Astrocyte (in vitro differentiated cells and primary cell): ENCODE data around the gene DDR2. TPM values are rescaled to one million over a fixed set of nuclear protein-coding genes. Genes with fewer than 3 reads are reported as not detected.

ENCODE experiments used
- DNase-seq: peaks from one replicate; pipeline ENCODE4 v3.0.0-alpha.2; 2010; ENCODE audit warnings: low read depth
- FAIRE-seq: peaks from 2 replicates; lab custom pipeline; 2011; peaks lifted over from hg19 to GRCh38; lab: Jason Lieb, UNC
- H2AFZ ChIP-seq: 2 replicates; pipeline ENCODE4 v1.6.0; 2012; ENCODE audit warnings: low read depth, low read length, inconsistent platforms
- H3K27ac ChIP-seq: 2 replicates; pipeline ENCODE4 v1.5.1; 2011; ENCODE audit warnings: low read depth, low read length, inconsistent platforms
- H3K27me3 ChIP-seq: 2 replicates; pipeline ENCODE4 v1.6.0; 2011; ENCODE audit warnings: low read length, inconsistent platforms; ENCODE audit not compliant: insufficient read depth
- H3K36me3 ChIP-seq: 2 replicates; pipeline ENCODE4 v1.5.1; 2011; ENCODE audit warnings: low read length, inconsistent platforms; ENCODE audit not compliant: insufficient read depth
- H3K4me1 ChIP-seq: 2 replicates; pipeline ENCODE4 v1.5.1; 2011; ENCODE audit warnings: low read length, inconsistent platforms; ENCODE audit not compliant: insufficient read depth
- H3K4me2 ChIP-seq: 2 replicates; pipeline ENCODE4 v1.6.0; 2012; ENCODE audit warnings: low read length, inconsistent platforms
- H3K4me3 ChIP-seq: 2 replicates; pipeline ENCODE4 v1.5.1; 2011; ENCODE audit warnings: low read depth, mild to moderate bottlenecking, low read length, inconsistent platforms; ENCODE audit not compliant: insufficient read depth
- H3K79me2 ChIP-seq: 2 replicates; pipeline ENCODE4 v1.6.0; 2012; ENCODE audit warnings: mild to moderate bottlenecking, low read length, inconsistent platforms; ENCODE audit not compliant: insufficient read depth
- H3K9ac ChIP-seq: 2 replicates; pipeline ENCODE4 v1.6.0; 2012; ENCODE audit warnings: mild to moderate bottlenecking, low read length, inconsistent platforms
- H3K9me3 ChIP-seq: 2 replicates; pipeline ENCODE4 v1.5.1; 2012; ENCODE audit warnings: low read depth, mild to moderate bottlenecking, low read length, inconsistent platforms; ENCODE audit not compliant: insufficient read depth
- H4K20me1 ChIP-seq: 2 replicates; pipeline ENCODE4 v1.6.0; 2012; ENCODE audit warnings: low read length, inconsistent platforms; ENCODE audit not compliant: insufficient read depth
- H3K27ac Mint-ChIP-seq: one replicate; pipeline ENCODE4 v1.8.0; 2021; ENCODE audit warnings: mild to moderate bottlenecking, mixed read lengths; ENCODE audit not compliant: unreplicated experiment
- H3K27me3 Mint-ChIP-seq: one replicate; pipeline ENCODE4 v1.8.0; 2021; ENCODE audit warnings: low read depth, mixed read lengths; ENCODE audit not compliant: unreplicated experiment
- H3K36me3 Mint-ChIP-seq: one replicate; pipeline ENCODE4 v1.8.0; 2021; ENCODE audit warnings: low read depth, mixed read lengths; ENCODE audit not compliant: unreplicated experiment
- H3K4me1 Mint-ChIP-seq: one replicate; pipeline ENCODE4 v1.8.0; 2021; ENCODE audit warnings: low read depth, mixed read lengths; ENCODE audit not compliant: unreplicated experiment
- H3K4me3 Mint-ChIP-seq: one replicate; pipeline ENCODE4 v1.8.0; 2021; ENCODE audit warnings: mild to moderate bottlenecking, moderate library complexity, mixed read lengths; ENCODE audit not compliant: unreplicated experiment
- H3K9me3 Mint-ChIP-seq: one replicate; pipeline ENCODE4 v1.8.0; 2021; ENCODE audit warnings: mild to moderate bottlenecking, mixed read lengths; ENCODE audit not compliant: unreplicated experiment
- EZH2 ChIP-seq: IDR thresholded peaks from 2 replicates; pipeline ENCODE4 v1.6.1; 2012; ENCODE audit warnings: mild to moderate bottlenecking, low read length, inconsistent platforms; ENCODE audit not compliant: insufficient read depth
- total RNA-seq: library from RNA; stranded (reverse); gene quantifications from 2 replicates; pipeline ENCODE4 v1.2.1, GENCODE V29; 2021
- TF ChIP-seq, protein P1 (sequence below): IDR thresholded peaks from 2 replicates; pipeline ENCODE4 v1.5.1; 2011; ENCODE audit warnings: low read depth, mild to moderate bottlenecking, inconsistent platforms, low read length, moderate library complexity; ENCODE audit not compliant: insufficient read depth

Gene DDR2
- total RNA-seq, 1 donor from 2014 or later = 15.3 TPM

DNA sequence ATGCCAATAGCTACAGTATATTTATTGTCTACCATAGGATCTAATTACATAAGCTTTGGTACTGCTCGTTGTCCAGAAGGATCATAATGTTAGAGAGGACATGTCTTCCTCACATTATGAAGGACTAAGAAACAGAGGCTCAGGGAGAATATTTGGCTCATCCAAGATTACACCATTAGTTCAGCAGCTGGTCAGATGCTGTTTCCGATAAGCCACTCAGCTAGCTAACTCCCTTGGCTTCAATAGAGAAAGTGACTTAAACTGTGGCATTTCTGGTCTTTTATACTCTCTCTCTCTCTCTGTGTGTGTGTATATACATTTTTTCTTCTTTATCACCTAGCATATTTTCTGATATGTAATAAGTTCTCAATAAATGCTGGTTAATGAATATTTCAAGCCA is 70.4 kb downstream of the DDR2 start:
- H3K79me2 ChIP-seq = peaks cover 9% of the 10 kb centered on the region
- no peak for DNase-seq
- Mint-ChIP-seq H3K36me3 (no peaks in the 10 kb centered on the region), H3K9me3 (no peaks in the 10 kb centered on the region), H3K27me3 (no peaks in the 10 kb centered on the region), H3K27ac (no peak overlapping the region), H3K4me1 (no peaks in the 10 kb centered on the region), H3K4me3 (no peak overlapping the region)
- H3K4me2 ChIP-seq = no peak overlapping the region
- peaks cover 41% of the 10 kb centered on the region for H4K20me1 ChIP-seq
- H2AFZ ChIP-seq = no peak overlapping the region
- no peak overlapping the region for H3K4me3 ChIP-seq
- H3K9ac ChIP-seq = no peak overlapping the region
- no peaks in the 10 kb centered on the region for H3K9me3 ChIP-seq
- no peak for TF ChIP-seq EZH2
- TF ChIP-seq, protein P1, sequence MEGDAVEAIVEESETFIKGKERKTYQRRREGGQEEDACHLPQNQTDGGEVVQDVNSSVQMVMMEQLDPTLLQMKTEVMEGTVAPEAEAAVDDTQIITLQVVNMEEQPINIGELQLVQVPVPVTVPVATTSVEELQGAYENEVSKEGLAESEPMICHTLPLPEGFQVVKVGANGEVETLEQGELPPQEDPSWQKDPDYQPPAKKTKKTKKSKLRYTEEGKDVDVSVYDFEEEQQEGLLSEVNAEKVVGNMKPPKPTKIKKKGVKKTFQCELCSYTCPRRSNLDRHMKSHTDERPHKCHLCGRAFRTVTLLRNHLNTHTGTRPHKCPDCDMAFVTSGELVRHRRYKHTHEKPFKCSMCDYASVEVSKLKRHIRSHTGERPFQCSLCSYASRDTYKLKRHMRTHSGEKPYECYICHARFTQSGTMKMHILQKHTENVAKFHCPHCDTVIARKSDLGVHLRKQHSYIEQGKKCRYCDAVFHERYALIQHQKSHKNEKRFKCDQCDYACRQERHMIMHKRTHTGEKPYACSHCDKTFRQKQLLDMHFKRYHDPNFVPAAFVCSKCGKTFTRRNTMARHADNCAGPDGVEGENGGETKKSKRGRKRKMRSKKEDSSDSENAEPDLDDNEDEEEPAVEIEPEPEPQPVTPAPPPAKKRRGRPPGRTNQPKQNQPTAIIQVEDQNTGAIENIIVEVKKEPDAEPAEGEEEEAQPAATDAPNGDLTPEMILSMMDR = no peak
- no peaks in the 10 kb centered on the region for H3K36me3 ChIP-seq
- no peak for FAIRE-seq
- H3K4me1 ChIP-seq = no peaks in the 10 kb centered on the region
- H3K27ac ChIP-seq = no peak overlapping the region
- no peaks in the 10 kb centered on the region for H3K27me3 ChIP-seq

DNA sequence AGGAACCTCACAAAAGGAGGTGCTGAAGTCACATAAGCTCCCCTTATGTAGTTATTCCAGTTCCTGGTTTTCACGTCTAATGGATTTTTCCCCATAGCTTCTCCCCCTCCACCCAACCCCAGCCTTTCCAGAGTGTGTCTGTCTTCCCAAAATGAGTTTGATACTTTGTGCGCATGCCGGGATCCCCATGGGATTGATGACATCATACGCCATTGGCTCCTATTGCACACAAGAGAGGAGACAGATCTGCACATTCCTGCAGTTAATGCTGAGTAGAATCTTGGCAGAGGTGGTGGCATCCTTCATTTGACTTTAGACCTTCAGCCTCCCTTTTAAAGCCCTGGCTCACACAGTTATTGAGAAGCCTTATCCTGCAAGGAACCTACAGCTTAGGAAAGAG is 71.4 kb downstream of the DDR2 start:
- DNase-seq (no peak), FAIRE-seq (no peak)
- Histone ChIP-seq H3K4me3 (no peak overlapping the region), H3K9ac (no peak overlapping the region), H3K4me1 (no peaks in the 10 kb centered on the region), H3K36me3 (no peaks in the 10 kb centered on the region), H3K9me3 (no peaks in the 10 kb centered on the region), H2AFZ (no peak overlapping the region), H4K20me1 (peaks cover 37% of the 10 kb centered on the region), H3K4me2 (no peak overlapping the region), H3K27ac (no peak overlapping the region), H3K79me2 (peaks cover 4% of the 10 kb centered on the region), H3K27me3 (no peaks in the 10 kb centered on the region)
- Mint-ChIP-seq H3K4me1 (no peaks in the 10 kb centered on the region), H3K27ac (no peak overlapping the region), H3K9me3 (no peaks in the 10 kb centered on the region), H3K36me3 (no peaks in the 10 kb centered on the region), H3K4me3 (no peak overlapping the region), H3K27me3 (no peaks in the 10 kb centered on the region)
- TF ChIP-seq EZH2 = no peak
- TF ChIP-seq, protein P1 = no peak

DNA sequence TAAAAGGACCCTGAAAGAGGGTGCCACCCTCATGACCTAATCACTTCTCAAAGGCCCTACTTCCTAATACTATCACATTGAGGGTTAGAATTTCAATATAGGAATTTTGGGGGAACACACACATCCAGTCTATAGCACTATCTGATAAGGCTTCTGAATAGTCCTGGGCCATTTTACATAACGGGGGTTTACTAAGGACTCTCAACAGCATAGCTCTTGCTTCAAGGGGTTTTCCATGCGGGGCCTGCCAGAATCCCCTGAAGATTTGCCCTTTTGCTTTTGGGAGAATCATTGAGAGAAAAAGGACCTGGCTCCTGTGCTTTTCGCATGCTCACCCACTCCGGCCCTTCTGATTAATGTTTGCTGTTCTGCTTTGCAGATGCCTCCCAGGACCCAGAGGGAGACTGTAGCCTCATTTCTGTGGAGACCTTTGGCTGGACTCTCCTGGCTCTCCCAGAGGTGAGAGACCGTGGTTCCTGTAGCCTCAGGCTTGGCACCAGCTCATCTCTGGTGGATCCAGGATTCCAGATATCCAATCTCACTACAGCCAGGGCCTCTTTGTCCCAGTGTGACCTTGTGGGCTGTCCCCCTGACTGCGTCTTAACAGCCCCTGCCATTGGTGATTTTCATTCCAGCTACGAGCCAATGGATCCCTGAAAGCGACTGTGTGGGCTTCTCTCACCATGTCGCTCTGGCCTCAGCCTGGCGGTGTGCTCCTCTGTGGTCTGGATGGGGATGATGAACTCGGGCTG is 72.6 kb downstream of the DDR2 start:
- no peaks in the 10 kb centered on the region for H3K9me3 Mint-ChIP-seq
- no peak for TF ChIP-seq EZH2
- TF ChIP-seq, protein P1 = no peak
- H3K36me3 Mint-ChIP-seq = no peaks in the 10 kb centered on the region
- no peak overlapping the region for H3K27ac Mint-ChIP-seq
- Histone ChIP-seq H3K36me3 (no peaks in the 10 kb centered on the region), H2AFZ (no peak overlapping the region), H3K79me2 (no peaks in the 10 kb centered on the region), H3K9me3 (no peaks in the 10 kb centered on the region), H3K4me1 (peaks cover 6% of the 10 kb centered on the region), H3K27me3 (no peaks in the 10 kb centered on the region), H3K4me2 (no peak overlapping the region), H3K27ac (no peak overlapping the region), H3K9ac (no peak overlapping the region), H4K20me1 (peaks cover 43% of the 10 kb centered on the region), H3K4me3 (no peak overlapping the region)
- no peaks in the 10 kb centered on the region for H3K27me3 Mint-ChIP-seq
- no peaks in the 10 kb centered on the region for H3K4me1 Mint-ChIP-seq
- H3K4me3 Mint-ChIP-seq = no peak overlapping the region
- FAIRE-seq (no peak), DNase-seq (no peak)
